CD4-positive, alpha-beta T cell treated with Interleukin-1 beta for 1 hour (primary cell): ENCODE data around the gene AP1M2.
A peak's percentile ranks its signal among the peaks of the same experiment; 100 is the strongest.
"Not testable (repeated sequence)": the region's sequence is repeated elsewhere in the genome, so short reads cannot be mapped to it uniquely, and the experiment has no call there.

Source experiments
- DNase-seq, 2 donors: peaks; one replicate each; pipeline ENCODE4 v3.0.0-alpha.2; 2020 to 2022

AP1M2 gene

DNA sequence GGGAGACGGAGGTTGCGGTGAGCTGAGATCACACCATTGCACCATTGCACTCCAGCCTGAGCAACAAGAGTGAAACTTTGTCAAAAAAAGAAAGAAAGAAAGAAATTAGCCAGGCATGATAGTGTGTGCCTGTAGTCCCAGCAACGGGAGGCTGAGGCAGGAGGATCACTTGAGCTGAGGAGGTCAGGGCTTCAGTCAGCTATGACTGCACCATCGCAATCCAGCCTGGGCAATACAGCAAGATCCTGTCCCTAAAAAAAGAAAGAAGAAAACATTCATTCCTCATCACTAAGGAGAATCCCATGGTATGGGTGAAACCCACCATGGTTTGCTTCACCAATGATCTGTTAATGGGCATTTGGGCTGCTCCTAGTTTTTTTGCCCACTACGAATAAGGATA is 13.0 kb upstream of the AP1M2 start:
- no peak for DNase-seq

DNA sequence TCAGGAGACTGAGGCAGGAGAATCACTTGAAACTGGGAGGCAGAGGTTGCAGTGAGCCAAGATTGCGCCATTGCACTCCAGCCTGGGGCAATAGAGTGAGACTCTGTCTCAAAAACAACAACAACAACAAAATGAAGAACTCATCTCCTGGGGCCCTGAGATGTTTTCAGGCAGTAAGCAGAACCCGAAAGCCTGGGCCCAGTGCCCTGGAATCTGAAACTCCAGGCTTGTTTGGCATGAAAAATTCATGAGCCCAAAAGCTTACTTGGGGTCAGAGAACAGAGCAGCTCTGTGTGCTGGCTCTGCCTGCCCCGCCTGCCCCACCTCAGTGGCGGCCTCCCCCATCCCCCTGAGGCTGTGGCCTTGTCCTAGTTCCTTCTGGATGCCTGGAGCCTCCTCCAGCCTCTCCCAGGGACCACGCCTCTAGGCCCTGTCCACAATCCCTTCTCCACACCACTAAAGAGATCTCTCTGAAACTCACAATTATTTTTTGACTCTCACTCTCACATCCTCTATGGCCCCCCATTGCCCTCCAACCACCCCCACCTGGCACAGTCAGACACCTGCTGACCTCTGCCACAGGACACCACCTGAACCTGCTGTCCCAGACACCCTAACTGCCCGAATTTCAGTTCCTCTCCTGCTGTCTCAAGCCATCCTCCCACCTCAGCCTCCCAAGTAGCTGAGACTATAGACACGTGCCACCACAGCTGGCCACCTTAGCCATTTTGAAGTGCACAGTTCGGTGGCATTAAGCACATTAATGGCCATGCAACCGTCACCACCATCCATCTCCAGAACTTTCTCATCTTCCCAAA is 6.9 kb upstream of the AP1M2 start:
- DNase-seq: peak in 1 of 2 donors; percentile 23

GRCh38 chr19:10593148-10593547 is 6.0 kb upstream of the AP1M2 start:
- DNase-seq: no peak

GRCh38 chr19:10587839-10588150 is 683 bp upstream of the AP1M2 start:
- no peak for DNase-seq

- DNase-seq: no peak
Observed at GRCh38 chr19:10586396-10586795, 716 bp downstream of the AP1M2 start.

DNA sequence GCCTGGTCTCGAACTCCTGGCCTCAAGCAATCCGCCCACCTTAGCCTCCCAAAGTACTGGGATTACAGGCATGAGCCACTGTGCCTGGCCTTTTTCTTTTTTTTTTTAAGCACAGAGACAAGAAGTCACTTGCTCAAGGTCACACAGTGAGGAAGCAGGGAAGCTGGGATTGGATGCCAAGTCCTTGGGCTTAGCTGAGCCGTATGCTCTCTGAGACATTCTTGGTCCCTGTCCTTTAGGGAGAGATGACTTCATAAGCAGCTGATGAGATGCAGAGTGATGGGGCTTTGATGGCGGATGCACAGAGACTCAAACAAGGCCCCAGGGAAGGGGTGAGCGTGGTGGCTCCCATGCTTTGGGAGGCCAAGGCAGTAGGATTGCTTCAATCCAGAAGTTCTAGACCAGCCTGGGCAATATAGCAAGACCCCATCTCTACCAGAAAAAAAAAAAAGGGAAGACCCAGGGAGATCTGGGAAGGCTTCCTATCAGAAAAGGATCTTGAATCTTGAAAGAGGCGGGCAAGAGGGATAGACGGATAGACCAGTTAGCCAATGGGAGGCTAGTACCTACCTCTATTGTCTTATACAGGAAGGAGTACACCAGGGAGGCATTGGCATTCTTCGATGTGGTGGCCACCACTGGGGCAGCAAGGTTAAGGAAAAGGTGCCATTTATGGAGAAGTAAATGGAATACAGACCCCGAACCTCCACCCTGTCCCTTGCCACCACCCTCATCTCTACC is 3.9 kb downstream of the AP1M2 start:
- no peak for DNase-seq

GRCh38 chr19:10582091-10582490 is 5.0 kb downstream of the AP1M2 start:
- DNase-seq: no peak

DNA sequence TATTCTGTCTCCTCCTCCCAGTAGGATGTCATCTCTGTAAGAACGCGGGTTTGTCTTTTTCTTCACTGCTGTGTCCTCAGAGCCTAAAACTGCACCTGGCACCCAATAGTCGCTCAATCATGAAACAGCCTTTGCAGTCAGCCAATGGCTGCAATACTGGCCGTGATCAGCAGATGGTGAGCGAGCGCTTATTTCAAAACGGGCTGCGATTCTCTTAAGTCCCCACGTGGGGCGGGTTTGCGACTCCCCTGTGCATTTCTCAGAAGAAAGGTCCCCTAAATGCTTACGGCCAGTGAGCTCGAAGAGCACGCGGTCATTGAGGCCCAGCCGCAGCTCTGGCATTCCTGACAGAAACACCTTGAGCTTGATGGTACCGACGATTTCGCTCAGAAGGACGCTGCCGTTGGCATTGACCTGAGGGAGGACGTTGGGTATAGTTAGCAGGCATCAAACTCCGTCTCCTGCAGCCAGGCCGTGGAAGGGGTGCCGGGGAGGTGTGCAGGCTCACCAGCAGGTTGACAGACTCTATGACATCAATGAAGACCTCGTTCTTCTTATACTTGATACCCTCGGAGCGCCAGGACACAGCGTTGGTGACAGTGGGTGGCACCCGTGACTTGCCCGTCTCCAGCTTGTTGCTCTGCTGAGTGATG is 6.0 kb downstream of the AP1M2 start:
- peak; percentile 89 to 90 for DNase-seq

- DNase-seq: no peak
Observed at GRCh38 chr19:10577951-10578350, 9.2 kb downstream of the AP1M2 start.

GRCh38 chr19:10575011-10575716 is 11.9 kb downstream of the AP1M2 start:
- DNase-seq: no peak

DNA sequence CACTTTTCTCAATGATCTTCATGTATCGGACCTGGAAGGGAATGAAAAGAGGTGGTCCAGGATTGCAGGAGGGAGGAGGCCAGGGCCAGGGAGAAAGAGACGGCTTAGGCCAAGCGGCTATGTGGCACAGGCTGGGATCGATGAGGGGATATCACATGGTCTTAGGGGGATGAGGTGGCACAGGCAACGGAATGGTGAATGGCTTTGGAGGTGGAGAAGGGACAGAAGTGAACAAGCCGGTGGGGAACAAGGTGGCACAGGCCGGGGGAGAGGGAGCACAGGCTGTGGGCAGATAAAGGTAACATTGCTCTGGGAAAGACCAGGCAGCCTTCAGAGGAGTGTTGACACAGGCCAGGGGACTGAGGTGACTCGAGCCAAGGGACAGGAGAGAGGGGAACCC is 12.7 kb downstream of the AP1M2 start:
- DNase-seq: no peak

- not testable (repeated sequence) for DNase-seq
Observed at GRCh38 chr19:10573793-10574192, 13.3 kb downstream of the AP1M2 start.

DNA sequence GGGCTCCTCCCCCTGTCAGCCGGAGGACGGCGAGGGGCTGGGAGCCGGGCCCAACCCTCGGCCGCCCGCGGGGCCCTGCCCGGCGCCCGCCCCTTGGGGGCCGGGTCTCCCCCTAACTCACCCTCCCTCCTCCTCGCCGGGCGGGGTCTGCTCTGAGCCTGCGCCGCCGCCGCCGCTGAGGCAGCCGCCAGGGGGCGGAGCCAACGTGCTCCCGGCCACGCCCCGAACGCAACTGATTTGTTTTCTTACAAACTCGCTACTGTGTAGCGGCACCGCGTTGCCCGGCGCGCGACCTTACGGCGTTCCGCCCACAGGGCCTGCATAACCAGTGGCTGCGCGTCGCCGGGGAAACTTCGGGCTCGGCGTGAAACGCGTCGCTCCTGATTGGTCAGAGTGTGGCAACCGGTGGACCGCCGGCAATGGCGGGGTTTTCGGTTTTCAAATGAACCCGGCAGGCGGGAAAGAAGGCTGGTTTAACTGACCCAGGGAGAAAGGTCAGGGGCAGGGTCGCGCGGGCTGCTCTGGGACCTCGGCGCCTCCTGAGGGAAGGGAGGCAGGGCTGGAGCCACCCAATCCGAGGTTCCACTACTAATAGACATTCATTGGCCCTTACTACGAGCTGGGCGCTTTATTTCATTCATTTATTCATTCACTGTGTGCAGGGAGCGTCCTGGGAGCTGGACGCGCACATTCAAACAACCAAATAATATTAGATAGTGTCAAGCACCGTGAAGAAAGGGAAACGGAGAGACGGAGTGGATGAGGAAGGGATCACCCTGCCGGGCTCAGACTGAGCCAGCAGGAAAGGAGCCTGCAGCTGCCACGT is 18.1 kb downstream of the AP1M2 start, which contains the start of gene CDKN2D:
Gene CDKN2D, minus strand, starts transcription at position 154 of the 826 bp plus-strand sequence. CDS start 326 bp downstream, outside the sequence.
- peak; percentile 100 for DNase-seq

GRCh38 chr19:10568062-10568825 is 18.9 kb downstream of the AP1M2 start:
- DNase-seq: peak; percentile 8 to 70

GRCh38 chr19:10567656-10568055 is 19.5 kb downstream of the AP1M2 start:
- peak in 1 of 2 donors; percentile 24 for DNase-seq

- DNase-seq: peak; percentile 75 to 80
Observed at GRCh38 chr19:10566658-10567410, 20.3 kb downstream of the AP1M2 start.

DNA sequence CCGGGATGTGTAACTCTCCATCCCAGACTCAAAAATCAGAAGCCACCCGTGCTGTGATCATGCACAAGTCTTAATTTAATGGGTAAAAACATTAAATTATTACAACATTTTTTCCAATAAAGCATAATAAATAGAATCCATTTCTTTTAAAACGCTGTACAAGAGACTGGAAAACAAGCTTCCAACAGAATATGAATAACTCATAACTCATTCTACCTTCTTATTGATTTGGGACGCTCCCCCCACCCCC is 20.8 kb downstream of the AP1M2 start:
- no peak for DNase-seq

- DNase-seq: peak; percentile 99
Observed at GRCh38 chr19:10565567-10566407, 21.3 kb downstream of the AP1M2 start, which contains the start of gene KRI1. Gene KRI1, minus strand, starts transcription at chr19:10566010. Its CDS starts 11 bp downstream, at chr19:10565999.

GRCh38 chr19:10565028-10565566 is 22.0 kb downstream of the AP1M2 start:
- peak; percentile 68 to 72 for DNase-seq
